Measurements from ENCODE around the gene NUBP2.

Gene NUBP2

GRCh38 chr16:1782408-1783264 is at the start of gene NUBP2, which contains the start of gene SPSB3:
Gene NUBP2, plus strand, starts transcription at chr16:1782960. Its CDS starts 61 bp downstream, at chr16:1783021.
Gene SPSB3, minus strand, starts transcription at chr16:1782571. Its CDS starts 1,088 bp downstream, at chr16:1781483.
- DNase-seq (ENCODE audit: low read depth), result peak; percentile 91

GRCh38 chr16:1734123-1734522 is 48.6 kb upstream of the NUBP2 start:
- no peak for DNase-seq (ENCODE audit: low read depth)

- DNase-seq (ENCODE audit: low read depth), result no peak
Observed at GRCh38 chr16:1734816-1735215, 47.9 kb upstream of the NUBP2 start.

- DNase-seq (ENCODE audit: low read depth), result no peak
Observed at GRCh38 chr16:1740234-1740633, 42.5 kb upstream of the NUBP2 start.

GRCh38 chr16:1740781-1741490 is 41.8 kb upstream of the NUBP2 start:
- no peak for DNase-seq (ENCODE audit: low read depth)

- no peak for DNase-seq (ENCODE audit: low read depth)
Observed at GRCh38 chr16:1741553-1742165, 41.1 kb upstream of the NUBP2 start.

GRCh38 chr16:1743376-1744337 is 39.1 kb upstream of the NUBP2 start:
- DNase-seq (ENCODE audit: low read depth), result no peak

GRCh38 chr16:1744338-1744840 is 38.4 kb upstream of the NUBP2 start:
- no peak for DNase-seq (ENCODE audit: low read depth)

GRCh38 chr16:1745181-1745899 is 37.4 kb upstream of the NUBP2 start:
- no peak for DNase-seq (ENCODE audit: low read depth)

- no peak for DNase-seq (ENCODE audit: low read depth)
Observed at GRCh38 chr16:1745900-1746692, 36.7 kb upstream of the NUBP2 start.

- DNase-seq (ENCODE audit: low read depth), result no peak
Observed at GRCh38 chr16:1746693-1747195, 36.0 kb upstream of the NUBP2 start.

GRCh38 chr16:1747934-1748333 is 34.8 kb upstream of the NUBP2 start:
- DNase-seq (ENCODE audit: low read depth), result no peak

GRCh38 chr16:1749152-1750117 is 33.3 kb upstream of the NUBP2 start:
- DNase-seq (ENCODE audit: low read depth), result no peak

GRCh38 chr16:1751946-1752345 is 30.8 kb upstream of the NUBP2 start:
- no peak for DNase-seq (ENCODE audit: low read depth)

GRCh38 chr16:1752853-1753252 is 29.9 kb upstream of the NUBP2 start:
- DNase-seq (ENCODE audit: low read depth), result no peak

GRCh38 chr16:1754204-1754603 is 28.6 kb upstream of the NUBP2 start:
- DNase-seq (ENCODE audit: low read depth), result no peak

GRCh38 chr16:1757714-1758461 is 24.9 kb upstream of the NUBP2 start:
- DNase-seq (ENCODE audit: low read depth), result no peak

- no peak for DNase-seq (ENCODE audit: low read depth)
Observed at GRCh38 chr16:1758923-1759322, 23.8 kb upstream of the NUBP2 start.

Measured in stimulated activated CD4-positive, alpha-beta T cell treated with anti-CD3 and anti-CD28 coated beads, Interleukin-2, amount 100 ng/mL, for 4 hours (primary cell).